NB4 (cell line): ENCODE measurements around the gene JAZF1.

Experiments
- DNase-seq: peaks from one replicate; pipeline ENCODE4 v3.0.0; 2010; ENCODE audit warnings: low read depth
- H3K4me3 ChIP-seq: one replicate; pipeline ENCODE4 v1.5.1; 2011; ENCODE audit warnings: mild to moderate bottlenecking, low read depth, low read length, moderate library complexity
- CTCF ChIP-seq: IDR thresholded peaks from one replicate; pipeline ENCODE4 v1.5.1; 2012; ENCODE audit warnings: low read depth, low read length
- MYC ChIP-seq: IDR thresholded peaks from 2 replicates; pipeline ENCODE4 v1.6.1; 2011; ENCODE audit warnings: low read depth, low read length
- POLR2A ChIP-seq: IDR thresholded peaks from 2 replicates; pipeline ENCODE4 v1.6.1; 2011; ENCODE audit warnings: mild to moderate bottlenecking; ENCODE audit not compliant: insufficient read length; ENCODE audit errors: extremely low read depth
- TF ChIP-seq, protein P1 (sequence below): IDR thresholded peaks from 2 replicates; pipeline ENCODE4 v1.6.1; 2011; ENCODE audit warnings: low read depth, low read length

JAZF1 gene

DNA sequence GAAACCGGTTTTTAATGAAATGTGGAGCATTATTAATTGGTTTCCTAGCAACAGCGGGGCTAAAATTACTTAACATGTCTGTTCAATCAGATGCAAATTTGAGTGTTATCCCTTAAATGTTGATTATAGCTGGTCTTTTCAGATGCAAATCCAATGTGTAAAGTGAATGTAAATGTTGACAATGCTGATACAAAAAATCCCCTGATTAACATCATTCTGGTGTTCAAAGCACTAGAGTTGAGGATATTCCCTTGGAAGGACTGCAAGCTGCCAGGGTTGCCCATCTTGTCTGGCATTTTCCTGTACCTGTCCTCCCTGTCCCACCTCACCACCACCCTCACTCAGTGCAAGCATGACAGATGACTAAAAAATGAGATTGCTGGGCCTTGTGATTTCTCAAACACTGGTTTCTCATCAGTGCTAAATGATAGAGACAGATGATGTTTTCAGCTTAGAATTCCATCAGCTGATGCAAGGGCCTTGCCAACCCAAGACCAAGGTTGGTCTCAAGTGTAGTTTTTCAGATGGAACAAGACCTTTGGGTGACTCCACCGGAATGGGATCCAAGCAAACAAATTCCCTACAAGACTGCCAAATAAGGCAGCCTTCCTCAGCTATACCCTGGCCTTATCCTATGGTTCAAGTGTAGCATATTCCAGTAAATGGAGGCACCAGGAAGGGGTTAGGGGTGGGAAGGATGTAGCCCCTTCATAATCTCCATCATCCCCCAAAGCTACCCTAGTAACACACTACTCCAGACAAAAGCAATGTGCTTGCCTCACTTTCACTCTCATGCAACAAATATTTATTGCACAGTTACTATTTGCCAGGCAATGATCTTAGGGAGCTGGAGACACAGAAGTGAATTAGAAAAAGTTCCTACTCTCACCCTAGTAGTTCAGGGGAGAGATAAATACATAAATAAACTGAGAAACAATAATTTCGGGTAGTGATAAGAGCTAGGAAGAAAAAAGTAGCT lies 54.9 kb downstream of the JAZF1 start:
- TF ChIP-seq, protein P1, sequence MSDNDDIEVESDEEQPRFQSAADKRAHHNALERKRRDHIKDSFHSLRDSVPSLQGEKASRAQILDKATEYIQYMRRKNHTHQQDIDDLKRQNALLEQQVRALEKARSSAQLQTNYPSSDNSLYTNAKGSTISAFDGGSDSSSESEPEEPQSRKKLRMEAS, result no peak
- TF ChIP-seq POLR2A, result no peak
- no peak for TF ChIP-seq CTCF
- TF ChIP-seq MYC, result no peak
- no peak overlapping the region for H3K4me3 ChIP-seq
- no peak for DNase-seq

- TF ChIP-seq POLR2A (no peak), MYC (no peak)
- no peak for DNase-seq
- H3K4me3 ChIP-seq, result no peak overlapping the region
Observed at GRCh38 chr7:28124413-28124812, 56.2 kb downstream of the JAZF1 start.

DNA sequence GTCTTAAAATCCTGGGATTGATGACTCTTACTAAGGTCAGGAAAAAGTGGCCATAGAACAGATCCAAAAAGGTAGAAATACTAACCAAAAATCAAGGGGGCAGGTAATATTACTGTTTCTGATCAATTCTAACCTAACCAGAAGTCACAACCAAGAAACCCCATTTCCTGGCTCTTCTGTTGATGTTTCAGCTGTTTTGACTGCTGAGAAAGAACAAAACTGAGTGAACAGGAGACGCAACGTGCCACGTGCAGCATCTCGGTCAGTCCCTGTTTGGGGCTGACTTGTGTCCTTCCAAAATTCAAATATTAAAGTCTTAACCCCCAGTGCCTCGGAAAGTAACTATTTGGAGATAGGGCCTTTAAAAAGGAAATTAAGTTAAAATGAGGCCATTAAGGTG lies 56.8 kb downstream of the JAZF1 start:
- TF ChIP-seq, protein P1, result no peak
- TF ChIP-seq POLR2A (no peak), MYC (no peak), CTCF (no peak)
- no peak overlapping the region for H3K4me3 ChIP-seq
- DNase-seq, result no peak

- no peak for TF ChIP-seq MYC
- no peak for TF ChIP-seq CTCF
- TF ChIP-seq, protein P1, result no peak
- TF ChIP-seq POLR2A, result no peak
- H3K4me3 ChIP-seq, result no peak overlapping the region
- no peak for DNase-seq
Observed at GRCh38 chr7:28121496-28121895, 59.1 kb downstream of the JAZF1 start.

DNA sequence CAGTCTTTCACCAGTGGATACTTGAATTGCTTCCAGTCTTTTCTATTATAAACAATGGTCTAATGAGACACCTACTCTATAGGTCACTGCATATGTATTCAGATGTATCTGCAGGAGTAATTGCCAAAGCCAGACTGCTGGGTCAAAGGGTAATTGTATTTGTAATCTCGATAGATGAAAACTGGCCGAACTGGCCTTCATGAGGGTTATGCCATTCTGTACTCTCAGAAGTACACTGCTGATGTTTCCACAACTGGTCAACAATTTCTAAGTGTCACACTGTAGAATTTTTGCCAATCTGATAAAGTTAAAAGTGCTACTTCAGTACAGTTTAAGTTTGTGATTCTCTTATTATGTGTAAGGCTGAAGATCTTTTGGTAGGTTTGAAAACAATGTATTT lies 64.6 kb downstream of the JAZF1 start:
- no peak for DNase-seq
- TF ChIP-seq MYC, result no peak
- TF ChIP-seq CTCF, result no peak
- TF ChIP-seq POLR2A, result no peak
- TF ChIP-seq, protein P1, result no peak
- no peak overlapping the region for H3K4me3 ChIP-seq

GRCh38 chr7:28115261-28115660 lies 65.3 kb downstream of the JAZF1 start:
- no peak for DNase-seq
- no peak for TF ChIP-seq MYC
- no peak overlapping the region for H3K4me3 ChIP-seq
